Measurements from ENCODE around the gene PPP1R37. TPM values are rescaled to one million over a fixed set of nuclear protein-coding genes. Genes with fewer than 3 reads are reported as not detected.

Gene PPP1R37
- total and polyA plus RNA-seq, 2 donors (not counting 1 experiment from before 2014, with no cell fraction given), result 20.7 to 28.1 TPM

DNA sequence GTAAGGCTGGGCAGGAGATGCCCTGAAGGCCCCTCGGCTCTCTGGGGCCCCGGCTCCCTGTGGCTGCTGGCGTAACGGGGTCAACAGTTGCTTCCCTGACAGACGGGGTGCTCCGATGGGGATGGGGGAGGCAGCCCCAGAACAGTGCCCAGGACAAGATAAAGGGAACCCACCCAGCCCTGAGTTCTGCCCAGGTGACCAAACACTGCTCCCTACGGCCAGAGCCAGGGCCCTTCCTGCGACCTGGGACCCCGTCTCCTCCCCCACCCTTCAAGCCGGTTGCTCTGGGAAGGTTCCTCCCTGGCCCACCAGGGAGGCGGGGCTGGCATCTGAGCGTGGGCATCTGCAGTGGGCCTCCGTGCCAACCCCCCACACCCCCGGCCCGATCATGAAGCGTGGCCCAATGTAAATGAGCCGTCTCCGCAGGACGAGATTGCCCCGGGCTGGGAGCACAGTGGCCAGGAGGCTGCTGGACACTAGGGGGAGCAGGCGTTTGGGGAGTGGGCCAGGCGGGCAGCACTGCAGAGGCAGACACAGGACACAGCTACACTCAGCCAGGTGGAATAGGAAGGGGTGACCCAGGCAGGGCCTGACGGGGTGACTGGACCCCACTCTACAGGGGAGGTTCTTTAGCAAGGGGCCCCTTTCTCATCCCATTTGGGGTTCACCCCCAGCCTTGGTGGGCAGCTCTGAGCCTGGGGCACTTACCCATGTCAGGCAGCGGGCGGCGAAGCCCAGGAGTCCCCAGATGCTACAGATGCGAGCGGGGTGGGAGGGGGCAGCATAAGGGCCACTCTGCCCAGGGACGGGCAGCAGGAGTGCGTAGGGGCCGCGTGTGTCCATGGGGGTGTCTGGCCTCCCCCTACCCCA is 69.0 kb downstream of the PPP1R37 start:
- H3K4me1 Mint-ChIP-seq, result peaks cover 20% of the 10 kb centered on the region
- 86% methylated on average over 30 of the region's 32 CpGs for WGBS (ENCODE audit: insufficient coverage)
- DNase-seq, result no peak
- peaks cover 22% of the 10 kb centered on the region for H3K27me3 Mint-ChIP-seq
- POLR2A ChIA-PET, result no interaction called here
- Histone ChIP-seq H3K9me3 (ENCODE audit: control extremely low read depth in 1 of 3, control insufficient read depth in 2 of 3, insufficient read depth in 1 of 3, low read length in 2 of 3) (peaks cover 0 to 5% (median 0%) of the 10 kb centered on the region in 3 donors), H3K4me3 (ENCODE audit: control extremely low read depth in 1 of 5, extremely low read depth in 1 of 5, insufficient read depth in 1 of 5, low read depth in 2 of 5, low read length in 4 of 5) (no peak overlapping the region), H4K20me1 (ENCODE audit: control insufficient read depth, insufficient read depth, low read length, poor library complexity, severe bottlenecking) (no peaks in the 10 kb centered on the region), H2AFZ (ENCODE audit: insufficient read depth, low read depth, low read length, poor library complexity, severe bottlenecking) (no peak overlapping the region), H3K4me2 (replicated peaks; ENCODE audit: low read depth, low read length, poor library complexity, severe bottlenecking) (no peak overlapping the region), H3K4me1 (ENCODE audit: control insufficient read depth in 2 of 2, insufficient read depth in 2 of 2, low read length in 2 of 2) (peaks cover 13 to 16% of the 10 kb centered on the region in 2 donors), H3K9ac (ENCODE audit: low read length) (no peak overlapping the region), H3K27ac (ENCODE audit: low read length in 2 of 2) (no peak overlapping the region), H3K79me2 (ENCODE audit: control insufficient read depth, insufficient read depth, low read length) (peaks cover 3% of the 10 kb centered on the region), H3K27me3 (replicated peaks in 1 of 4; ENCODE audit: control extremely low read depth in 1 of 4, control insufficient read depth in 3 of 4, insufficient read depth in 4 of 4, low read length in 3 of 4) (peaks cover 0 to 14% (median 4%) of the 10 kb centered on the region in 4 experiments), H3K36me3 (replicated peaks in 1 of 2; ENCODE audit: control extremely low read depth in 1 of 2, control insufficient read depth in 1 of 2, extremely low read depth in 1 of 2, insufficient read depth in 2 of 2, low read length in 1 of 2) (no peaks in the 10 kb centered on the region)
- TF ChIP-seq CTCF (IDR thresholded peaks at IDR 0.05), result no peak
- no peak for TF ChIP-seq EZH2 (IDR thresholded peaks at IDR 0.05; ENCODE audit: borderline replicate concordance, insufficient read depth, low read depth, low read length, poor library complexity, severe bottlenecking)
- intact Hi-C loops (cut with micrococcal nuclease), result no loop called here
- no peak for ATAC-seq (ENCODE audit: low read depth)
- H3K4me3 Mint-ChIP-seq, result no peak overlapping the region
- H3K9me3 Mint-ChIP-seq (ENCODE audit: insufficient read depth), result no peaks in the 10 kb centered on the region
- CTCF ChIA-PET, result no interaction called here
- H3K27ac Mint-ChIP-seq, result no peak overlapping the region

DNA sequence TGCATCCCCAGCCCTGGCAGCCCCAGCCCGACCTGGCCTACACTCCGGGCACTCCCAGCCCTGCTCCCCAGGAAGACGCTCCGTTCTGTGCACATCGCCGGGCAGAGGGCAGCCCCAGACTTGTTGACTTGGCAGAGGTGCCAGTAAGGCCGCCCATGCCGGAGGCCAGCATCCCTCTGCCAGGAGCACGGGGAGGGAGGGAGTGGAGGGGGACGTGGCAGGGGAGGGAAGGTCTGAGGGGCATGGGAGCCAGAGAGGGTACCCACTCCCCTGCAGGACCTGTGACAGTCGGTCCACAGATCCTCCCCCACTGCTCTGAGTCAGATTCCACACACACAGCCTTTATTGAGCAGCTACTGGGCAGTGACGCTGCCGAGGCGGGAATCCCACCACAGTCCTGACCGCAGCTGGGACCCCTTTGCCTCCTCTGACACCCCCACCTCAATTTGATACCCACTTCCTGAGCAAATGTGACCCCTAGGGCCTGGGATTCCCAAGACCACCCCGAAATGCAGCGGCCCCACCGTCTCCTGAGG is 69.7 kb downstream of the PPP1R37 start:
- Mint-ChIP-seq H3K27me3 (peaks cover 18% of the 10 kb centered on the region), H3K27ac (no peak overlapping the region), H3K4me3 (no peak overlapping the region), H3K9me3 (ENCODE audit: insufficient read depth) (no peaks in the 10 kb centered on the region), H3K4me1 (peaks cover 21% of the 10 kb centered on the region)
- Histone ChIP-seq H3K4me2 (replicated peaks; ENCODE audit: low read depth, low read length, poor library complexity, severe bottlenecking) (no peak overlapping the region), H3K27me3 (replicated peaks in 1 of 4; ENCODE audit: control extremely low read depth in 1 of 4, control insufficient read depth in 3 of 4, insufficient read depth in 4 of 4, low read length in 3 of 4) (peaks cover 0 to 14% (median 4%) of the 10 kb centered on the region in 4 experiments), H3K9me3 (ENCODE audit: control extremely low read depth in 1 of 3, control insufficient read depth in 2 of 3, insufficient read depth in 1 of 3, low read length in 2 of 3) (peaks cover 0 to 5% (median 0%) of the 10 kb centered on the region in 3 donors), H4K20me1 (ENCODE audit: control insufficient read depth, insufficient read depth, low read length, poor library complexity, severe bottlenecking) (no peaks in the 10 kb centered on the region), H3K9ac (ENCODE audit: low read length) (no peak overlapping the region), H3K27ac (ENCODE audit: low read length in 2 of 2) (no peak overlapping the region), H3K4me3 (ENCODE audit: control extremely low read depth in 1 of 5, extremely low read depth in 1 of 5, insufficient read depth in 1 of 5, low read depth in 2 of 5, low read length in 4 of 5) (no peak overlapping the region), H2AFZ (ENCODE audit: insufficient read depth, low read depth, low read length, poor library complexity, severe bottlenecking) (no peak overlapping the region), H3K4me1 (ENCODE audit: control insufficient read depth in 2 of 2, insufficient read depth in 2 of 2, low read length in 2 of 2) (peaks cover 13 to 16% of the 10 kb centered on the region in 2 donors), H3K79me2 (ENCODE audit: control insufficient read depth, insufficient read depth, low read length) (peaks cover 3% of the 10 kb centered on the region), H3K36me3 (replicated peaks in 1 of 2; ENCODE audit: control extremely low read depth in 1 of 2, control insufficient read depth in 1 of 2, extremely low read depth in 1 of 2, insufficient read depth in 2 of 2, low read length in 1 of 2) (no peaks in the 10 kb centered on the region)
- ChIA-PET CTCF (interaction anchor here (1.4 kb wide), 1 partner anchor 10 kb away, joined by 4 read pairs; no protein-coding TSS in a partner anchor), POLR2A (no interaction called here)
- DNase-seq (no peak), ATAC-seq (ENCODE audit: low read depth) (no peak)
- TF ChIP-seq EZH2 (IDR thresholded peaks at IDR 0.05; ENCODE audit: borderline replicate concordance, insufficient read depth, low read depth, low read length, poor library complexity, severe bottlenecking), result no peak
- TF ChIP-seq CTCF (IDR thresholded peaks at IDR 0.05), result no peak
- 95% methylated on average over 15 of the region's 18 CpGs for whole genome bisulfite sequencing (ENCODE audit: insufficient coverage)
- intact Hi-C loops (cut with micrococcal nuclease), result no loop called here
